HepG2 (cell line): ENCODE measurements around the gene TBC1D32. TPM values are rescaled to one million over a fixed set of nuclear protein-coding genes. Genes with fewer than 3 reads are reported as not detected.

Experiments
- ATAC-seq: fragments of 200-7000 bp; cut with Tn5 transposase; 3 replicates; pipeline ENCODE4 v1.9.1; 2020; ENCODE audit warnings: mild to moderate bottlenecking, moderate library complexity
- BruUV-seq: library from RNA; stranded (reverse); fragments of 400-500 nt; replicated peaks from 2 replicates; lab custom pipeline; 2021; lab: Mats Ljungman, UMichigan
- CTCF ChIA-PET: fragments of 300-600 bp; formaldehyde crosslinking; extraction: SDS; loops from one replicate; lab custom pipeline; 2021; ENCODE audit warnings: low total read pairs, inconsistent platforms, low intra/inter-chr PET ratio; lab: Yijun Ruan, JAX
- POLR2A ChIA-PET: fragments of 350-600 bp; sonication (Branson Sonifier 250); formaldehyde crosslinking; loops from one replicate; lab custom pipeline; 2020; ENCODE audit warnings: antibody characterized with exemption, inconsistent platforms; lab: Yijun Ruan, JAX
- DNase-seq: peaks from one replicate; pipeline ENCODE4 v3.0.0-alpha.2; 2015; ENCODE audit warnings: low spot score
- FAIRE-seq: peaks from 3 replicates; lab custom pipeline; 2011; peaks lifted over from hg19 to GRCh38; lab: Jason Lieb, UNC
- H2AFZ ChIP-seq: one replicate; pipeline ENCODE4 v1.6.1; 2011; ENCODE audit warnings: low read length, inconsistent platforms
- H3K27ac ChIP-seq: fragments of 300-600 bp; 3 replicates; pipeline ENCODE4 v1.8.0; 2011; ENCODE audit warnings: mixed run types, mild to moderate bottlenecking, mixed read lengths, low read length, inconsistent platforms; ENCODE audit not compliant: insufficient read depth; ENCODE audit errors: extremely low read length
- H3K27me3 ChIP-seq, 2 experiments: fragments of 200-600 bp in 1 of 2; 2 replicates in 1 of 2; 3 replicates in 1 of 2; pipeline versions ENCODE4 v1.6.0 to v1.8.0; 2011; ENCODE audit warnings: low read length in 2 of 2, mild to moderate bottlenecking in 2 of 2, moderate library complexity in 2 of 2, inconsistent platforms in 1 of 2; ENCODE audit not compliant: insufficient read depth in 2 of 2, control insufficient read depth in 1 of 2
- H3K36me3 ChIP-seq, 2 experiments: fragments of 200-600 bp in 1 of 2; replicated peaks in 1 of 2; 2 replicates in 1 of 2; 3 replicates in 1 of 2; pipeline versions ENCODE4 v1.5.1 to v1.8.0; 2011; ENCODE audit warnings: low read length in 2 of 2, inconsistent platforms in 1 of 2; ENCODE audit not compliant: insufficient read depth in 2 of 2, control insufficient read depth in 1 of 2
- H3K4me1 ChIP-seq: 2 replicates; pipeline ENCODE4 v1.5.1; 2012; ENCODE audit warnings: low read length, inconsistent platforms; ENCODE audit not compliant: insufficient read depth
- H3K4me2 ChIP-seq: 2 replicates; pipeline ENCODE4 v1.6.0; 2011; ENCODE audit warnings: low read depth, low read length, inconsistent platforms
- H3K4me3 ChIP-seq, 3 experiments: fragments of 200-600 bp in 1 of 3; sonication (generic), shearing (Covaris generic) in 1 of 3; replicated peaks in 1 of 3; 2 replicates each; pipeline ENCODE4 v1.5.1; 2011 to 2016; ENCODE audit warnings: low read length in 3 of 3, inconsistent platforms in 2 of 3, low read depth in 2 of 3, mild to moderate bottlenecking in 2 of 3, control low read depth in 1 of 3, mixed read lengths in 1 of 3; ENCODE audit not compliant: insufficient read depth in 1 of 3
- H3K79me2 ChIP-seq: one replicate; pipeline ENCODE4 v1.6.1; 2011; ENCODE audit warnings: low read length, inconsistent platforms; ENCODE audit not compliant: insufficient read depth
- H3K9ac ChIP-seq: 2 replicates; pipeline ENCODE4 v1.6.0; 2011; ENCODE audit warnings: mild to moderate bottlenecking, low read depth, low read length, inconsistent platforms; ENCODE audit not compliant: insufficient read depth
- H3K9me3 ChIP-seq: 2 replicates; pipeline ENCODE4 v1.5.1; 2012; ENCODE audit warnings: mild to moderate bottlenecking, low read length
- H4K20me1 ChIP-seq: 2 replicates; pipeline ENCODE4 v1.6.0; 2011; ENCODE audit warnings: inconsistent platforms, mild to moderate bottlenecking, low read length, moderate library complexity; ENCODE audit not compliant: insufficient read depth
- HOXA7 ChIP-seq: sonication (generic); formaldehyde crosslinking; IDR thresholded peaks from 2 replicates; pipeline ENCODE4 v1.8.1; 2022; ENCODE audit warnings: mild to moderate bottlenecking, missing genetic modification reagents, moderate library complexity
- IRF2 ChIP-seq: IDR thresholded peaks from 2 replicates; pipeline ENCODE4 v1.6.1; 2018; ENCODE audit warnings: missing genetic modification reagents, missing compliant biosample characterization
- NRL ChIP-seq: sonication (generic); formaldehyde crosslinking; IDR thresholded peaks from 2 replicates; pipeline ENCODE4 v1.5.0; 2020; ENCODE audit warnings: missing genetic modification reagents, mild to moderate bottlenecking, moderate library complexity, borderline replicate concordance
- PHF21A ChIP-seq: sonication (generic); formaldehyde crosslinking; IDR thresholded peaks from 2 replicates; pipeline ENCODE4 v1.5.0; 2020; ENCODE audit warnings: mild to moderate bottlenecking, missing genetic modification reagents
- PRDM15 ChIP-seq: sonication (generic); formaldehyde crosslinking; IDR thresholded peaks from 2 replicates; pipeline ENCODE4 v1.4.0; 2020; ENCODE audit warnings: missing genetic modification reagents
- SNAI1 ChIP-seq: sonication (generic); formaldehyde crosslinking; IDR thresholded peaks from 2 replicates; pipeline ENCODE4 v1.5.0; 2020; ENCODE audit warnings: mild to moderate bottlenecking, missing genetic modification reagents, borderline replicate concordance
- SYNCRIP ChIP-seq: fragments of 200-400 bp; formaldehyde crosslinking; IDR thresholded peaks from 2 replicates; pipeline ENCODE4 v1.6.1; 2018; ENCODE audit warnings: mild to moderate bottlenecking, low read depth, low read length; ENCODE audit not compliant: insufficient read depth
- ZFP36L1 ChIP-seq: sonication (generic); formaldehyde crosslinking; IDR thresholded peaks from 2 replicates; pipeline ENCODE4 v1.8.0; 2022; ENCODE audit warnings: mild to moderate bottlenecking, missing genetic modification reagents, moderate library complexity
- ZNF558 ChIP-seq: sonication (generic); formaldehyde crosslinking; IDR thresholded peaks from 2 replicates; pipeline ENCODE4 v1.9.0; 2022; ENCODE audit warnings: mild to moderate bottlenecking, missing genetic modification reagents, borderline replicate concordance
- ZSCAN12 ChIP-seq: sonication (generic); formaldehyde crosslinking; IDR thresholded peaks from 2 replicates; pipeline ENCODE4 v1.9.0; 2021; ENCODE audit warnings: mild to moderate bottlenecking, missing genetic modification reagents
- ZSCAN20 ChIP-seq: sonication (generic); formaldehyde crosslinking; IDR thresholded peaks from 2 replicates; pipeline ENCODE4 v1.4.0; 2020; ENCODE audit warnings: missing genetic modification reagents, mild to moderate bottlenecking, borderline replicate concordance
- WGBS: methylation state at CpG from one replicate; pipeline ENCODE4 v1.1.6; 2017; ENCODE audit warnings: low lambda C conversion rate; 5-methylcytosine and 5-hydroxymethylcytosine counted together
- in situ Hi-C: cut with HindIII; loops from 2 replicates; pipeline ENCODE4 v1.10.0; 2017; ENCODE audit warnings: low pct_unique_long_range_greater_than_20kb; ENCODE audit not compliant: extremely low pct_ligation_motif_present
- intact Hi-C: fragments of 100-400 bp; cut with micrococcal nuclease; formaldehyde crosslinking; loops from one replicate; pipeline ENCODE4 v1.10.0; 2022; ENCODE audit not compliant: unreplicated experiment
- polyA plus RNA-seq, 8 experiments: library from polyadenylated mRNA; depleted of rRNA in 3 of 8; stranded (reverse) in 7 of 8; unstranded in 1 of 8; fragments of >200 nt; fragmentation: Illumina TruSeq in 4 of 8; extraction: Trizol in 4 of 8; gene quantifications; 2 replicates each; pipeline versions ENCODE4 v1.2.1 to v1.2.3, GENCODE V29; 2011 to 2016; ENCODE audit warnings: low read depth in 4 of 8, missing spikeins in 1 of 8, mixed read lengths in 1 of 8; ENCODE audit not compliant: insufficient read depth in 1 of 8
- total RNA-seq, 5 experiments: library from RNA; depleted of rRNA; stranded (reverse); fragments of >200 nt; fragmentation: Illumina TruSeq; extraction: Trizol; gene quantifications; 2 replicates each; pipeline ENCODE4 v1.2.3, GENCODE V29; 2016; ENCODE audit warnings: low read depth in 1 of 5
- TF ChIP-seq, protein P1 (sequence below): sonication (generic); formaldehyde crosslinking; IDR thresholded peaks from 2 replicates; pipeline ENCODE4 v1.5.0; 2020; ENCODE audit warnings: missing genetic modification reagents
- TF ChIP-seq, protein P2 (sequence below): sonication (generic); formaldehyde crosslinking; conservative IDR thresholded peaks from 2 replicates; pipeline ENCODE4 v1.4.0; 2020; ENCODE audit warnings: mild to moderate bottlenecking, missing genetic modification reagents, moderate library complexity

The TBC1D32 gene
- total and polyA plus RNA-seq, 2 of the 13 experiments (the other 11 are each of a cell fraction or from before 2014, with no cell fraction given), result 2.0 to 4.8 TPM

GRCh38 chr6:121382467-121383121 is 48.3 kb upstream of the TBC1D32 start (continued):
- TF ChIP-seq PRDM15 (CRISPR knock-in tag) (no peak), NRL (CRISPR knock-in tag) (no peak), IRF2 (CRISPR knock-in tag) (no peak), ZNF558 (no peak), HOXA7 (no peak)
- TF ChIP-seq, protein P1, sequence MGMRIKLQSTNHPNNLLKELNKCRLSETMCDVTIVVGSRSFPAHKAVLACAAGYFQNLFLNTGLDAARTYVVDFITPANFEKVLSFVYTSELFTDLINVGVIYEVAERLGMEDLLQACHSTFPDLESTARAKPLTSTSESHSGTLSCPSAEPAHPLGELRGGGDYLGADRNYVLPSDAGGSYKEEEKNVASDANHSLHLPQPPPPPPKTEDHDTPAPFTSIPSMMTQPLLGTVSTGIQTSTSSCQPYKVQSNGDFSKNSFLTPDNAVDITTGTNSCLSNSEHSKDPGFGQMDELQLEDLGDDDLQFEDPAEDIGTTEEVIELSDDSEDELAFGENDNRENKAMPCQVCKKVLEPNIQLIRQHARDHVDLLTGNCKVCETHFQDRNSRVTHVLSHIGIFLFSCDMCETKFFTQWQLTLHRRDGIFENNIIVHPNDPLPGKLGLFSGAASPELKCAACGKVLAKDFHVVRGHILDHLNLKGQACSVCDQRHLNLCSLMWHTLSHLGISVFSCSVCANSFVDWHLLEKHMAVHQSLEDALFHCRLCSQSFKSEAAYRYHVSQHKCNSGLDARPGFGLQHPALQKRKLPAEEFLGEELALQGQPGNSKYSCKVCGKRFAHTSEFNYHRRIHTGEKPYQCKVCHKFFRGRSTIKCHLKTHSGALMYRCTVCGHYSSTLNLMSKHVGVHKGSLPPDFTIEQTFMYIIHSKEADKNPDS (CRISPR knock-in tag), result no peak

- POLR2A ChIA-PET, result no interaction called here
These were observed 42.1 kb upstream of the TBC1D32 start for GRCh38 chr6:121376411-121376810.

More at GRCh38 chr6:121376411-121376810, 42.1 kb upstream of the TBC1D32 start:
- FAIRE-seq, result no peak
- no peaks in the 10 kb centered on the region for H3K79me2 ChIP-seq
- H3K9ac ChIP-seq, result no peak overlapping the region
- WGBS, result 4% methylated on average over 4 of the region's 4 CpGs
- H3K4me3 ChIP-seq, result no peak overlapping the region
- in situ Hi-C loops, result no loop called here
- DNase-seq, result no peak
- CTCF ChIA-PET, result no interaction called here
- intact Hi-C loops, result no loop called here
- H3K27ac ChIP-seq, result no peak overlapping the region
- H3K4me1 ChIP-seq, result no peaks in the 10 kb centered on the region
- no peak overlapping the region for H2AFZ ChIP-seq
- no peaks in the 10 kb centered on the region for H4K20me1 ChIP-seq
- TF ChIP-seq, protein P2, sequence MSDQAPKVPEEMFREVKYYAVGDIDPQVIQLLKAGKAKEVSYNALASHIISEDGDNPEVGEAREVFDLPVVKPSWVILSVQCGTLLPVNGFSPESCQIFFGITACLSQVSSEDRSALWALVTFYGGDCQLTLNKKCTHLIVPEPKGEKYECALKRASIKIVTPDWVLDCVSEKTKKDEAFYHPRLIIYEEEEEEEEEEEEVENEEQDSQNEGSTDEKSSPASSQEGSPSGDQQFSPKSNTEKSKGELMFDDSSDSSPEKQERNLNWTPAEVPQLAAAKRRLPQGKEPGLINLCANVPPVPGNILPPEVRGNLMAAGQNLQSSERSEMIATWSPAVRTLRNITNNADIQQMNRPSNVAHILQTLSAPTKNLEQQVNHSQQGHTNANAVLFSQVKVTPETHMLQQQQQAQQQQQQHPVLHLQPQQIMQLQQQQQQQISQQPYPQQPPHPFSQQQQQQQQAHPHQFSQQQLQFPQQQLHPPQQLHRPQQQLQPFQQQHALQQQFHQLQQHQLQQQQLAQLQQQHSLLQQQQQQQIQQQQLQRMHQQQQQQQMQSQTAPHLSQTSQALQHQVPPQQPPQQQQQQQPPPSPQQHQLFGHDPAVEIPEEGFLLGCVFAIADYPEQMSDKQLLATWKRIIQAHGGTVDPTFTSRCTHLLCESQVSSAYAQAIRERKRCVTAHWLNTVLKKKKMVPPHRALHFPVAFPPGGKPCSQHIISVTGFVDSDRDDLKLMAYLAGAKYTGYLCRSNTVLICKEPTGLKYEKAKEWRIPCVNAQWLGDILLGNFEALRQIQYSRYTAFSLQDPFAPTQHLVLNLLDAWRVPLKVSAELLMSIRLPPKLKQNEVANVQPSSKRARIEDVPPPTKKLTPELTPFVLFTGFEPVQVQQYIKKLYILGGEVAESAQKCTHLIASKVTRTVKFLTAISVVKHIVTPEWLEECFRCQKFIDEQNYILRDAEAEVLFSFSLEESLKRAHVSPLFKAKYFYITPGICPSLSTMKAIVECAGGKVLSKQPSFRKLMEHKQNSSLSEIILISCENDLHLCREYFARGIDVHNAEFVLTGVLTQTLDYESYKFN (CRISPR knock-in tag), result no peak
- no peak for TF ChIP-seq PHF21A (CRISPR knock-in tag)
- no peak for TF ChIP-seq ZSCAN12 (CRISPR knock-in tag)
- no peak for TF ChIP-seq SYNCRIP
- no peak for TF ChIP-seq ZFP36L1 (CRISPR knock-in tag)
- TF ChIP-seq SNAI1 (CRISPR knock-in tag), result no peak
- TF ChIP-seq ZSCAN20 (CRISPR knock-in tag), result no peak
- no peaks in the 10 kb centered on the region for H3K36me3 ChIP-seq
- H3K27me3 ChIP-seq, result no peaks in the 10 kb centered on the region
- H3K9me3 ChIP-seq, result no peaks in the 10 kb centered on the region
- no peak for ATAC-seq
- H3K4me2 ChIP-seq, result no peak overlapping the region
- BruUV-seq, result no TSS peak
